ENCODE data around the gene SEC14L1. TPM values are rescaled to one million over a fixed set of nuclear protein-coding genes. Genes with fewer than 3 reads are reported as not detected.

SEC14L1 gene
- total and polyA plus RNA-seq, 4 donors = 17.0 to 52.0 (median 26.8) TPM

GRCh38 chr17:77128896-77129567 is 11.7 kb upstream of the SEC14L1 start:
- Histone ChIP-seq H3K4me1 (ENCODE audit: control insufficient read depth in 4 of 4, insufficient read depth in 4 of 4, low read length in 3 of 4) (no peaks in the 10 kb centered on the region), H3K27ac (ENCODE audit: low read depth in 1 of 2, low read length in 2 of 2) (peak overlapping the region in 1 of 2 donors; percentile 40), H3K9me3 (ENCODE audit: control insufficient read depth in 4 of 4, low read length in 3 of 4) (no peaks in the 10 kb centered on the region), H3K27me3 (ENCODE audit: control insufficient read depth in 4 of 4, insufficient read depth in 4 of 4, low read length in 3 of 4) (no peaks in the 10 kb centered on the region), H3K36me3 (ENCODE audit: control insufficient read depth in 4 of 4, insufficient read depth in 3 of 4, low read depth in 1 of 4, low read length in 3 of 4) (no peaks in the 10 kb centered on the region), H3K4me3 (ENCODE audit: low read depth in 1 of 3, low read length in 3 of 3) (no peak overlapping the region), H3K9ac (ENCODE audit: low read depth in 1 of 2, low read length in 2 of 2) (no peak overlapping the region)
- no peak for DNase-seq (ENCODE audit: low spot score)
- TF ChIP-seq RAD21 (IDR thresholded peaks at IDR 0.05) = no peak
- TF ChIP-seq RXRA (IDR thresholded peaks at IDR 0.05) = no peak
- TF ChIP-seq MAX (IDR thresholded peaks at IDR 0.05) = no peak
- no peak for TF ChIP-seq ATF3 (IDR thresholded peaks at IDR 0.05)
- TF ChIP-seq FOXA2 (IDR thresholded peaks at IDR 0.05) = no peak
- no peak for TF ChIP-seq GABPA (IDR thresholded peaks at IDR 0.05 in 1 of 2, conservative IDR thresholded peaks at IDR 0.05 in 1 of 2)
- WGBS = 72% methylated on average over 10 of the region's 10 CpGs

DNA sequence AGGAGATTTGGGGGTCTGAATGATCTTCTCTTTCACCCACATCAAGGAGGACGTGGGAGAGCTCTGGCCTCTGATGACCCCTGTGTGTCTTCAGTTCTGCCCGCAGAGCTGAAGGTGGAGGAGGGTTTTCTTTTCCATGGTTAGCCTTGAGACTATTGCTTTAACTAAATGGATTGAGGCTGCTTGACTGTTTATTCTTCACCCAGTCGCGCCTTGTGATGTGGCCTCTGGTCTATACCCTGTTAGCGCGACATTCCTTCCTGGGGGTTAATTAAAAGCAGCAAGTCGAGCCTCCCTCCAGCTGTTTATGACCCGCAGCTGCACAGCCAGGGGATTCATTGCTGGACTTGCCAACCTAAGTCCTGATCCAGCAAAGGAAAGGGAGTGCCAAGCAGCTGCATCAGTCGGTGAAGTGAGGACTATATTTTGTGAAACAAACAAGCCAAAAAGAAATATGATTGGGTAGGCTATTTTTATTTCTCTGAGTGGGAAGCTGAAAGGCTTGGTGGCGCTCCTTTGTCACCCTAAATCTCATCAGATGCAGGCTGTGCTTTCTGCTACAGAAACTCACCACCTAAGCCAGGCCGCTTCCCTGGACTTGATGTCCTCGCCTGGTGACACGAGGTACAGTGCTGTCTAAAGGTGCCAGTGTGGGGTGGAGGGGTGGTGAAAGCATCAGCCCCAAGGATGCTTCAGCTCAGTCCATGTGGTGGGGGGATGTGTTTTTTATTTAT is 11.0 kb upstream of the SEC14L1 start:
- no peak for DNase-seq (ENCODE audit: low spot score)
- H3K9ac ChIP-seq (ENCODE audit: low read depth in 1 of 2, low read length in 2 of 2) = no peak overlapping the region
- no peak overlapping the region for H3K4me3 ChIP-seq (ENCODE audit: low read depth in 1 of 3, low read length in 3 of 3)
- H3K27me3 ChIP-seq (ENCODE audit: control insufficient read depth in 4 of 4, insufficient read depth in 4 of 4, low read length in 3 of 4) = no peaks in the 10 kb centered on the region
- 79% methylated on average over 13 of the region's 13 CpGs for WGBS
- no peaks in the 10 kb centered on the region for H3K9me3 ChIP-seq (ENCODE audit: control insufficient read depth in 4 of 4, low read length in 3 of 4)
- no peaks in the 10 kb centered on the region for H3K4me1 ChIP-seq (ENCODE audit: control insufficient read depth in 4 of 4, insufficient read depth in 4 of 4, low read length in 3 of 4)
- peak overlapping the region in 1 of 2 donors; percentile 40 for H3K27ac ChIP-seq (ENCODE audit: low read depth in 1 of 2, low read length in 2 of 2)
- no peaks in the 10 kb centered on the region for H3K36me3 ChIP-seq (ENCODE audit: control insufficient read depth in 4 of 4, insufficient read depth in 3 of 4, low read depth in 1 of 4, low read length in 3 of 4)
- no peak for TF ChIP-seq RXRA (IDR thresholded peaks at IDR 0.05)
- no peak for TF ChIP-seq TAF1 (conservative IDR thresholded peaks at IDR 0.05)
- no peak for TF ChIP-seq HNF4A (conservative IDR thresholded peaks at IDR 0.05)
- TF ChIP-seq RAD21 (IDR thresholded peaks at IDR 0.05) = no peak
- TF ChIP-seq NR2F2 (IDR thresholded peaks at IDR 0.05) = no peak
- TF ChIP-seq FOXA1 (IDR thresholded peaks at IDR 0.05) = no peak
- TF ChIP-seq, protein P1, sequence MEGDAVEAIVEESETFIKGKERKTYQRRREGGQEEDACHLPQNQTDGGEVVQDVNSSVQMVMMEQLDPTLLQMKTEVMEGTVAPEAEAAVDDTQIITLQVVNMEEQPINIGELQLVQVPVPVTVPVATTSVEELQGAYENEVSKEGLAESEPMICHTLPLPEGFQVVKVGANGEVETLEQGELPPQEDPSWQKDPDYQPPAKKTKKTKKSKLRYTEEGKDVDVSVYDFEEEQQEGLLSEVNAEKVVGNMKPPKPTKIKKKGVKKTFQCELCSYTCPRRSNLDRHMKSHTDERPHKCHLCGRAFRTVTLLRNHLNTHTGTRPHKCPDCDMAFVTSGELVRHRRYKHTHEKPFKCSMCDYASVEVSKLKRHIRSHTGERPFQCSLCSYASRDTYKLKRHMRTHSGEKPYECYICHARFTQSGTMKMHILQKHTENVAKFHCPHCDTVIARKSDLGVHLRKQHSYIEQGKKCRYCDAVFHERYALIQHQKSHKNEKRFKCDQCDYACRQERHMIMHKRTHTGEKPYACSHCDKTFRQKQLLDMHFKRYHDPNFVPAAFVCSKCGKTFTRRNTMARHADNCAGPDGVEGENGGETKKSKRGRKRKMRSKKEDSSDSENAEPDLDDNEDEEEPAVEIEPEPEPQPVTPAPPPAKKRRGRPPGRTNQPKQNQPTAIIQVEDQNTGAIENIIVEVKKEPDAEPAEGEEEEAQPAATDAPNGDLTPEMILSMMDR (IDR thresholded peaks at IDR 0.05; ENCODE audit: low read depth, low read length, missing input control) = no peak
- no peak for TF ChIP-seq SP1 (IDR thresholded peaks at IDR 0.05)
- TF ChIP-seq JUND (IDR thresholded peaks at IDR 0.05) = no peak
- no peak for TF ChIP-seq HNF4G (IDR thresholded peaks at IDR 0.05)
- no peak for TF ChIP-seq MAX (IDR thresholded peaks at IDR 0.05)
- TF ChIP-seq REST (IDR thresholded peaks at IDR 0.05) = no peak
- no peak for TF ChIP-seq YY1 (IDR thresholded peaks at IDR 0.05)
